GM19193 (cell line): ENCODE data around the gene ITPRID1.

Experiments
- POLR2A ChIP-seq: IDR thresholded peaks from 4 replicates; pipeline ENCODE4 v1.6.1; 2011; ENCODE audit not compliant: insufficient read depth, insufficient read length; ENCODE audit errors: extremely low read depth

ITPRID1 gene

DNA sequence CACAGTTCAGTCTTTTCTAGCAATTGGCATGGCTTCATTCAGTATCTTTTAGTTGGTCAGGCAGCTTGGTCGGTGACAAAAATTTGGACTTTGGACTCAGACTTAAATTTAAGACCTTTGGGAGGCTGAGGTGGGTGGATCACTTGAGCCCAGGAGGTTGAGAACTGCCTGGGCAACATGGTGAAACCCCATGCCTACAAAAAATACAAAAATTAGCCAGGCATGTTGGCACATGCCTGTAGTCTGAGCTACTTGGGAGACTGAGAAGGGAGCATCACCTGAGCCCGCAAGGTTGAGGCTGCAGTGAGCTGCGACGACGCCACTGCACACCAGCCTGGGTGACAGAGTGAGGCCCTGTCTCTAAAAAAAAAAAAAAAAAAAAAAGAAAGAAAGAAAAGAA, 19.5 kb upstream of the ITPRID1 start:
- TF ChIP-seq POLR2A, result no peak

DNA sequence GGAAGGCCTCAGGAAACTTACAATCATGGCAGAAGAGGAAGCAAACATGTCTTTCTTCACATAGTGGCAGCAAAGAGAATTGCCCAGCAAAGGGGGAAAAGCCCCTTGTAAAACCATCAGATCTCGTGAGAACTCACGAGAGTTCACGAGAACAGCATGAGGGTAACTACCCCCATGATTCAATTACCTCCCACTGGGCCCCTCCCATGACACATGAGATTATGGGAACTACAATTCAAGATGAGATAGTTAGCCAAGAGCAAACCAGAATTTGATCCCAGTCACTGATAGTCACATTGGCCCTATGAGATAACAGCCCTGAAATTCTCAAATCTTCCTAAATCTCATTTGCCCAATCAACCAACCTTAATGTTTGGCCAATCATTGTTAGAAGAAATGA, 18.2 kb upstream of the ITPRID1 start:
- no peak for TF ChIP-seq POLR2A

DNA sequence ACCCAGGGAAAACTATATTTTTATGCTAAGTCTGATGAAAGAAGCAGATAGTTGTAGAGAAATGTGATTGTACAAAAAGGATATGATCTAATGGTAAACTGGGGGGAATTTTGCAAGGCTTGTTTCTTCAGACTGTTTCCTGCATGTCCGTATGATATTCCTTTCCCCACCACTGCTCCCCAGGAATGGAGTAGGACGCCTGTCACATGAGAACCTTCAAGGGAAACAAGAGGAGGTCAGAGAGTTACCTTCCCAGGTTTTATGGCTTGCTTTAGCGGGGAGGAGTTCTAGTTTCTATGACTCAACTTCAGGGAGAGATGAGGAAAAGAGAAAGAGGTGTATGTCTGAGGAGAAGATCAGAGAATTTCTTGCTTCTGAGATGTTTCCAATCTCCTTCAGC, 16.4 kb upstream of the ITPRID1 start:
- no peak for TF ChIP-seq POLR2A

DNA sequence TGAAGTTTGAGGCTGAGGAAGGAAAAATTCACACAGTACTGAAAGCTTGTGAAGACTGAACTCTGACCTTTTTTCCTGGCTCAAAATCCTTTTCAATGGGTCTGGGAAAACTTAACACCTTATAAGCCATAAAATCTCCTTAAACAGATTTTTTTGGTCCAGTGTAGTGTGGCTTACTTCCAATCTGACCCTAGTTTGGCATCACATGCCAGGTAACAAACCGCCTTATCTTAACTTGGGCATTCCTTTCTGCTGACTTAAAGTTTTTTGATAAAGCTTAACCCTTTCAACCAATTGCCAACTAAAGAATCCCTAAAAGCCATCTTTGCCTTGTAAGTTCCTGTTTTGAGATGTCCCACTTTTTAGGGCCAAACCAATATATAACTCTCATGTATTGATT, 13.2 kb upstream of the ITPRID1 start:
- no peak for TF ChIP-seq POLR2A

DNA sequence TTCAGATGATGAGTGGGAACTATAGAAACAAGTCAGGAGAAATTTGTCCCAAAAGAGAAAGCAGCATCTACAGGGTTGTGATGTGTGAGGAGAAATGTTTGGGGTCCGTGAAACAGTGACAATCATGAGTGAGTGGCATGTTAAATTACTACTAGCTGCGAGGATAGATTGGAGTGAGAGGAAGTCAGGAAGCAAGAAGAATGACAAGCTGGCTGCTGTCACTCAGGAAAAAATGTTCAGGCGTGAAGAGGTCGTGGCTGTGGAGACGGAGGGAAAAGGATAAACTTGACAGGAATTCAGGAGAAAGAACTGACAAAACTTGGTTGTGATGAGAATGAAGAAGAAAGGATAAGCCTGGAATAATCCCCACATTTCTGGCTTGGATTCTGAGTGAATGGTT, 5.1 kb upstream of the ITPRID1 start:
- no peak for TF ChIP-seq POLR2A

DNA sequence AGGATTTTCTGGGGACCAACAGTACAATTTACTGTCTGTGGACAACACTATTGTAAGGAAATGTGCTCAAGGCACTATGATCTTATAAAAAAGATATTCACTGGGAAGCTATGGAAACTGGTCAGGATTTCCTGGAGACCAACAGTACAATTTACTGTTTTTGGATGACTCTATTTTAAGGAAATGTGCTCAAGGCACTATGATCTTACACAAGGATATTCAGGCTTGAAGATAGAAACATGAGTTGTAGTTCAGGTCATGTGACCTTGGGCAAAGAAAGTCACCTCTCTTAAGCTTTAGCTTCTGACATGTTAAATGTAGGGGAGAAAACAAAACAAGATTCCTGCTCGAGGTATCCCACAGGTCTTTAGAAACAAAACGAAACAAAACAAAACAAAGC, 1.7 kb upstream of the ITPRID1 start:
- TF ChIP-seq POLR2A, result no peak

DNA sequence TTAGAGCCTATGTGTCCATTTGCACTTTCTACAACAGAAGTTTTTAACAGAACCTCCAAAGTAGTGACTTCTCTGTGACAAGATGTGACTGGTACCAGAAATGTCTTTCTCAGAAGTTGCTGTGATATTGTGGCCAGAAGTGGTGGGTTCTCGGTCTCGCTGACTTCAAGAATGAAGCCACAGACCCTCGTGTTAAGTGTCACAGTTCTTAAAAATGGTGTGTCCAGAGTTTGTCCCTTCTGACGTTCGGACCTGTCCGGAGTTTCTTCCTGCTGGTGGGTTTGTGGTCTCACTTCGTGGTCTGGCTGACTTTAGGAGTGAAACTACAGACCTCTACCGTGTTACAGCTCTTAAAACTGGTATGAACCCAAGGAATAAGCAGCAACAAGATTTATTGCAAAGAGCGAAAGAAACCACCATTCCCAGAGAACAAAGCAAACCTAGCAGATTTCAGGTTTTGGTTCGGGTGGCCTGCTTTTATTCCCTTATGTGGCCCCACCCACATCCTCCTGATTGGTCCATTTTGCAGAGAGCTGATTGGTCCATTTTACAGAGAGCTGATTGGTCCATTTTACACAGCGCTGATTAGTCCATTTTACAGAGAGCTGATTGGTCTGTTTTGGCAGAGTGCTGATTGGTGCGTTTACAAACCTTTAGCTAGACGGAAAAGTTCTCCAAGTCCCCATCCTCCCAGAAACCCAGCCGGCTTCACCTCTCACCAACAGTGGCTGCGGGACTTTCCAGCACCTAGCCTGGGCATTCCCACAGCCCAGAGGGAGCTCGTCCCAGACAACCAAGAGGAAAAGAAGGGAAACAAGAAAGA, 3.0 kb downstream of the ITPRID1 start:
- TF ChIP-seq POLR2A, result no peak

DNA sequence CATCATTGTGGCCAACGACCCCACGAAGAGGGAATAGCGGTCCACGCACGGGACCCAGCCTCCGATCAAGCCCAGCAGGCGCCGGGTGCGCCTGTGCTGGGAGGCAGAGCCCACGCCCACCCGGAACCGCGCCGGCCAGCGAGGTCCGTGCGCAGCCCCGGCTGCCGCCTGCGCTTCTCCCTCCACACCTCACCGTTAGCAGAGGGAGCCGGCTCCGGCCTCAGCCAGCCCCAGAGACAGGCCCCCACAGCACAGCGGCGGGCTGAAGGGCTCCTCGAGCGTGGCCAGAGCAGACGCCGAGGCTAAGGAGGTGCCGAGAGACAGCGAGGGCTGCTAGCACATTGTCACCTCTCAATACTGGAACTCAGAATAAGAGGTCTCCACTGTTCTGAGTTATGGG, 3.6 kb downstream of the ITPRID1 start:
- TF ChIP-seq POLR2A, result no peak

DNA sequence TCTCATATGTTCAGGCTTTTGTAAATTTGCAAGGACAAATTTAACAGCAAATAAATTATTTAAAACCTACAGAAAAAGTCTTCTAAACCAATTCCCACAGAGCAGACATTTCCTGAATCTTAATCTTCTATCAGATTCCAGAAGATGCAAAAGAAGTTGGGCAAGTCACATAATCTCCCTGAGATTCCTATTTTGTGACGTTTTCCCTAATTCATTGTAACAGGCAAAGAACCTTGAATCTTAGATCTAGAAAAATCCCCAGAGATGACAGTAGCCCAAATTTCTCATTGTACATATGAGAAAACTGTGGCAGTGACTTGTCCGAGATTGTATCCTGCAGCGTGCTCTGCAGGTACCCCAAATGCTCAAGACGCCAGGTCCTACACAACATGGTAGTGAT, 4.9 kb downstream of the ITPRID1 start:
- TF ChIP-seq POLR2A, result no peak

DNA sequence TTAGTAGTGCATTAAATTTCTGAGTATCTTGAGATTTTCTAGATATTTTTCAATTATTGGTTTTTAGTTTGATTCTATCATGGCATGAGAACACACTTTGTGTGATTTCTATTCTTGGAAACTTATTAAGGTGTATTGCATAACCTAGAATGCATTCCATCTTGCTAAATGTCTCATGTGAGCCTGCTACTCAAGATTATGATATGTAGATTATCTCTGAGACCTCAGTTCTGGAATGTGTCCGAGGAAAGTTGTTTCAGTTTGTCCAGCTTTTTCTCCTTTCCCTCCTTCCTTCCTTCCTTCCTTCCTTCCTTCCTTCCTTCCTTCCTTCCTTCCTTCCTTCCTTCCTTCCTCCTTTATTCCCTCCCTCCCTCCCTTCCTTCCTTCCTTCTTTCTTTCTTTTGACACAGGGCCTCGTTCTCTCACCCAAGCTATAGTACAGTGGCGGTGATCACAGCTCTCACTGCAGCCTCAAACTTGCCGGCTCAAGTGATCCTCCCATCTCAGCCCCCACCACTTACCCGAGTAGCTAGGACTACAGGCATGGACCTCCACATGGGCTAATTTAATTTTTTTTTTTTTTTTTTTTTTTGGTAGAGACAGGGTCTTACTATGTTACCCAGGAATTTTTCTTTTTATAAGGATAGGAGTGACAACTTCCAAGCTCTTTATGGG, 7.6 kb downstream of the ITPRID1 start:
- TF ChIP-seq POLR2A, result no peak

DNA sequence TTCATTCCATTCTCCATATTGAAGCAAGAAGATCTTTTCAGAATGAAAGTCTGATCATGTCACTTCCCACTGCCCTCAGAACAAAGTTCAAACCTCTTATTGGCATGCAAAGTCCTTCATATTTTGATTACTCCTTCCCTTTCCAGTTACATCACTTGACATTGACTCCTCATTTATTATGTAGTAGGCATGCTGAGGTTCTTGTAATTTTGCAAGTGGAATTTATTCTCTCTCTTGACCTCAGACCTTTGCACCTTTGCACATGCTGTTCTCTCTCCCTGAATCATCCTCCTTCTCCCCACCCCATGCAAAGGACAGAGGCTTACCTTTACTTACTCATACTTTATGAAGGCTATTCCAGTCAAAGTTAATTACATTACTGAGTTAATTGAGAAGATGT, 13.0 kb downstream of the ITPRID1 start:
- TF ChIP-seq POLR2A, result no peak

DNA sequence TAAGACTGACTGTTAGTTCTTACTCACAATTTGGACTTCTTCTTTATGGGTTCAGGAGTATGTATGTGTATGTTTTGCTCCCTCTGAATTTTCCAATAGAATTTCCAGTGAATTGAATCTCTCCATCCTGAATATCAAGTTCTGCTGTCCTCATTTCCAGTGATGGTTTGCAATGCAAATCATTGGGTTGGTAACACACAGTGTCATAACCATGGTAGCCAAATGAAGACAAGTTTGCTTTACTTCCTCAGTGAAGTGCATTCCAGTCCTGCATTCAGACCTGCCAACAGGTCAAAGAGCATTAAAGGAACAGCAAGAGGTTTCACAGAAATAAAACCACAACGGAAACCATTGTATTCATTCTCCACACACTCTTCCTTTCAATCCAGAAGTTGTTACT, 15.2 kb downstream of the ITPRID1 start:
- no peak for TF ChIP-seq POLR2A

DNA sequence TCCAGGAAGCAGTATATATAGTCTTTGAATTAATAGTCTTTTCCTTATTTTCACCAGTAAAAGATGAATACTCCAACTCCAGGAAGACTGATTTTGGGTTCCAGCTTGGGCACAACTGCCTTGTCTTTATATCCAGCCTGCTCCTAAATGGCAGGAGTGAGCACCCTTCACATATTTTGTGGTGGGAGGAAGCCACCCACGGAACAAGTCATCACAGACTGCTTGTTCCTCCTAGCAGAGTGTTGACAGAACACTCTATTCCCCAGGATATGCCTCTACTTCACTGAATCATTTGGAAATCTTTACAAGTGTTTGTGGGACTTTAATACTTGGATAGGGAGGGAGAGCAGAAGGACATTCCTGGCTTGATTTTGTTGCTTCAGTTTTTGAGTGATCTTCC, 31.7 kb downstream of the ITPRID1 start:
- no peak for TF ChIP-seq POLR2A

DNA sequence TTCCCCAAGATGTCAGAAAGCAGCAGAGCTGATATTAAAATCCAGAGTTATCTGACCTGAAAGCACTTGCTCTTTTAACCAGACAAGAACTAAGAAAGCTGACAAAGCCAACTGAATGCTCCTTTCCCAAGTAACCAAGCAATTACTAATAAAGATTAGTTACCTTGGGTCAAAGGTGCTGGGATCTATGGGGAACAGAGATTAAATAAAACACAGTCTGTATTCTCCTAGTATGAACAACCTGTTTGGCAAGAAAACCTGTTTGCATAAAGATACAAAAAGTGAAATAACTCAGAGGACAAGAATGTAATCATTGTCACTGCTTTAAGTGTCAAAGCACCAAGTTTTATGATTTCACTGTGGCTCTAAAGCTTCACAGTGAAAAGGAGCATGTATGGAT, 35.7 kb downstream of the ITPRID1 start:
- no peak for TF ChIP-seq POLR2A

DNA sequence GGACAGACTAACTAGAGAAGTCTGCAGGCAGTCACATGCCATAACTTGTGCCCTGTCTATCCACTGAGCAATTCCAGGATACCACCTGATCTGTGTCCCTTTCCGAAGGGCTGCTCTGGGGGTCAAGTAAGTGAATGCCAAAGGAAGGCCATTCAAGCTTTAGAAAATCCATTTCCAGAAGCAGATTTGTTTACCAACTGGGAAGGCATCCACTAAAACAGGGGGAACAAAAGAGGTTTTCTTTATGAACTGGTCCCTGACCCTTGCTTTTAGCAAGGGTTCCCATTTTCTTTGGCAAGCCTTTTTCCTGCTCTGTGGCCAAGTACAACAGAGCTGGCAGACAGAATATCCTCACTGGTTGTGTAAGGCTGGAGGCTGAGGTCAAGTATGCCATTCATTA, 36.5 kb downstream of the ITPRID1 start:
- no peak for TF ChIP-seq POLR2A

DNA sequence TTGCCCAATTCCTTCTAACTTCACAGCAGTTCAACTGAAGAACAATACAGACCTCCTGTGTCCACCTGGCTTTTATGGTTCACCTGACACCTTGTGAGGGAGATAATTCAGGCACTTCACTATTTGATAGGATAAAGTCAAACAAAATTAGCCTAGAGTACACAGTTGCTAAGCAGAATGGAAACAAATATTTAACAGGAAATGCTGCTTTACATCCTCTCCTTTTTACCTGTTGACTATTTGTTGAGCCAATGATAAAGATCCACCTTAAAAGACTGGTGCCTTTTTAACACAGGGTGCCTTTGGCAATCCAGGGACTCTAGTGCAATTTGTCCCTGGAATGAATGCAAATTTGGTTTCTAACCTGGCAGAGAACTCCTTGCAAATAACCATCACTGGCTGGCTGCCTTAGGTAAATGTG, 39.8 kb downstream of the ITPRID1 start:
- TF ChIP-seq POLR2A, result no peak
